ENCODE measurements around the gene MANEAL. TPM values are rescaled to one million over a fixed set of nuclear protein-coding genes. Genes with fewer than 3 reads are reported as not detected.
"Not testable (repeated sequence)": the region's sequence is repeated elsewhere in the genome, so short reads cannot be mapped to it uniquely, and the experiment has no call there.

Gene MANEAL
- total RNA-seq, 3 donors from 2014 or later (not counting 1 experiment from before 2014, with no cell fraction given): 1.6 to 3.8 (median 2.4) TPM

GRCh38 chr1:37767488-37767887 lies 26.2 kb upstream of the MANEAL start:
- TF ChIP-seq CTCF (IDR thresholded peaks at IDR 0.05): no peak
- H3K27me3 ChIP-seq (ENCODE audit: control insufficient read depth, insufficient read depth, low read length): peaks cover 30% of the 10 kb centered on the region
- Mint-ChIP-seq H3K36me3 (no peaks in the 10 kb centered on the region), H3K4me1 (peaks cover 0 to 10% of the 10 kb centered on the region in 2 donors), H3K9me3 (peaks cover 0 to 2% of the 10 kb centered on the region in 2 donors), H3K27me3 (ENCODE audit: low read depth in 2 of 2) (peaks cover 68 to 76% of the 10 kb centered on the region in 2 donors), H3K4me3 (no peak overlapping the region), H3K27ac (no peak overlapping the region)
- WGBS (ENCODE audit: insufficient coverage): 9% methylated on average over 1 of the region's 2 CpGs
- intact Hi-C loops (cut with micrococcal nuclease): no loop called here
- DNase-seq (no peak), ATAC-seq (no peak)
- H3K4me1 ChIP-seq (ENCODE audit: control insufficient read depth, insufficient read depth, low read length): peaks cover 7% of the 10 kb centered on the region
- no peaks in the 10 kb centered on the region for H3K9me3 ChIP-seq (ENCODE audit: control insufficient read depth, insufficient read depth, low read length)
- H3K4me3 ChIP-seq (ENCODE audit: low read length): no peak overlapping the region
- no peak overlapping the region for H3K27ac ChIP-seq (ENCODE audit: low read length)
- no peaks in the 10 kb centered on the region for H3K36me3 ChIP-seq (ENCODE audit: control insufficient read depth, insufficient read depth, low read length)

GRCh38 chr1:37771440-37771839 lies 22.2 kb upstream of the MANEAL start:
- peaks cover 11% of the 10 kb centered on the region for H3K27me3 ChIP-seq (ENCODE audit: control insufficient read depth, insufficient read depth, low read length)
- DNase-seq; intact Hi-C loops (cut with micrococcal nuclease); H3K9me3 ChIP-seq (ENCODE audit: control insufficient read depth, insufficient read depth, low read length); H3K36me3 ChIP-seq (ENCODE audit: control insufficient read depth, insufficient read depth, low read length); H3K4me1 Mint-ChIP-seq; ATAC-seq; H3K9me3 Mint-ChIP-seq; H3K4me1 ChIP-seq (ENCODE audit: control insufficient read depth, insufficient read depth, low read length); H3K27ac Mint-ChIP-seq; H3K4me3 ChIP-seq (ENCODE audit: low read length); H3K36me3 Mint-ChIP-seq; H3K27ac ChIP-seq (ENCODE audit: low read length); H3K4me3 Mint-ChIP-seq: not testable (repeated sequence)
- peaks cover 41 to 57% of the 10 kb centered on the region in 2 donors for H3K27me3 Mint-ChIP-seq (ENCODE audit: low read depth in 2 of 2)

- H3K27me3 Mint-ChIP-seq (ENCODE audit: low read depth in 2 of 2): peaks cover 20 to 25% of the 10 kb centered on the region in 2 donors
- 71% methylated on average over 4 of the region's 4 CpGs for whole genome bisulfite sequencing (ENCODE audit: insufficient coverage)
- no peak for ATAC-seq
Measured at GRCh38 chr1:37776946-37777516, 16.6 kb upstream of the MANEAL start.

GRCh38 chr1:37778654-37779053 lies 15.0 kb upstream of the MANEAL start:
- Histone ChIP-seq H3K4me1 (ENCODE audit: control insufficient read depth, insufficient read depth, low read length) (no peaks in the 10 kb centered on the region), H3K27me3 (ENCODE audit: control insufficient read depth, insufficient read depth, low read length) (no peaks in the 10 kb centered on the region), H3K27ac (ENCODE audit: low read length) (no peak overlapping the region), H3K9me3 (ENCODE audit: control insufficient read depth, insufficient read depth, low read length) (no peaks in the 10 kb centered on the region), H3K4me3 (ENCODE audit: low read length) (no peak overlapping the region), H3K36me3 (ENCODE audit: control insufficient read depth, insufficient read depth, low read length) (no peaks in the 10 kb centered on the region)
- WGBS (ENCODE audit: insufficient coverage): 80% methylated on average over 3 of the region's 3 CpGs
- H3K27ac Mint-ChIP-seq: no peak overlapping the region
- ATAC-seq (no peak), DNase-seq (no peak)
- no peaks in the 10 kb centered on the region for H3K36me3 Mint-ChIP-seq
- no peaks in the 10 kb centered on the region for H3K9me3 Mint-ChIP-seq
- H3K4me1 Mint-ChIP-seq: no peaks in the 10 kb centered on the region
- no peak overlapping the region for H3K4me3 Mint-ChIP-seq
- peaks cover 14 to 18% of the 10 kb centered on the region in 2 donors for H3K27me3 Mint-ChIP-seq (ENCODE audit: low read depth in 2 of 2)
- intact Hi-C loops (cut with micrococcal nuclease): no loop called here
- no peak for TF ChIP-seq CTCF (IDR thresholded peaks at IDR 0.05)

More at GRCh38 chr1:37776946-37777516, 16.6 kb upstream of the MANEAL start:
- Mint-ChIP-seq H3K4me1 (no peaks in the 10 kb centered on the region), H3K36me3 (no peaks in the 10 kb centered on the region), H3K9me3 (no peaks in the 10 kb centered on the region), H3K4me3 (no peak overlapping the region), H3K27ac (no peak overlapping the region)
- no peak for DNase-seq
- H3K4me1 ChIP-seq (ENCODE audit: control insufficient read depth, insufficient read depth, low read length): no peaks in the 10 kb centered on the region
- H3K9me3 ChIP-seq (ENCODE audit: control insufficient read depth, insufficient read depth, low read length): no peaks in the 10 kb centered on the region
- no peak overlapping the region for H3K4me3 ChIP-seq (ENCODE audit: low read length)
- H3K27me3 ChIP-seq (ENCODE audit: control insufficient read depth, insufficient read depth, low read length): no peaks in the 10 kb centered on the region
- intact Hi-C loops (cut with micrococcal nuclease): no loop called here
- H3K27ac ChIP-seq (ENCODE audit: low read length): no peak overlapping the region
- no peak for TF ChIP-seq CTCF (IDR thresholded peaks at IDR 0.05)
- no peaks in the 10 kb centered on the region for H3K36me3 ChIP-seq (ENCODE audit: control insufficient read depth, insufficient read depth, low read length)

Measured in natural killer cell (primary cell).